HG03196 (cell line): ENCODE data around the gene TSPAN13.
"Not testable (repeated sequence)": the region's sequence is repeated elsewhere in the genome, so short reads cannot be mapped to it uniquely, and the experiment has no call there.

Experiments used
- ATAC-seq: cut with Tn5 transposase; IDR thresholded peaks from one replicate; pipeline ENCODE4 v1.9.1; 2021; ENCODE audit not compliant: unreplicated experiment

The TSPAN13 gene

GRCh38 chr7:16740623-16740953 lies 13.0 kb upstream of the TSPAN13 start:
- no peak for ATAC-seq

GRCh38 chr7:16740996-16741395 lies 12.6 kb upstream of the TSPAN13 start:
- ATAC-seq: no peak

GRCh38 chr7:16741676-16742075 lies 11.9 kb upstream of the TSPAN13 start:
- no peak for ATAC-seq

- no peak for ATAC-seq
Observed at GRCh38 chr7:16742547-16742946, 11.0 kb upstream of the TSPAN13 start.

- no peak for ATAC-seq
Observed at GRCh38 chr7:16743236-16743635, 10.3 kb upstream of the TSPAN13 start.

GRCh38 chr7:16744518-16745250 lies 8.9 kb upstream of the TSPAN13 start:
- no peak for ATAC-seq

GRCh38 chr7:16745645-16746044 lies 7.9 kb upstream of the TSPAN13 start:
- no peak for ATAC-seq

GRCh38 chr7:16747102-16747501 lies 6.5 kb upstream of the TSPAN13 start:
- ATAC-seq: no peak

GRCh38 chr7:16753932-16754855 lies 639 bp downstream of the TSPAN13 start:
- ATAC-seq: no peak

- no peak for ATAC-seq
Observed at GRCh38 chr7:16754856-16755317, 1.3 kb downstream of the TSPAN13 start.

GRCh38 chr7:16755397-16755796 lies 1.8 kb downstream of the TSPAN13 start:
- ATAC-seq: no peak

- ATAC-seq: no peak
Observed at GRCh38 chr7:16758036-16758435, 4.5 kb downstream of the TSPAN13 start.

- no peak for ATAC-seq
Observed at GRCh38 chr7:16758631-16759611, 5.4 kb downstream of the TSPAN13 start.

- no peak for ATAC-seq
Observed at GRCh38 chr7:16759840-16760239, 6.3 kb downstream of the TSPAN13 start.

- ATAC-seq: no peak
Observed at GRCh38 chr7:16762177-16762576, 8.6 kb downstream of the TSPAN13 start.

GRCh38 chr7:16764942-16765341 lies 11.4 kb downstream of the TSPAN13 start:
- no peak for ATAC-seq

GRCh38 chr7:16765436-16765859 lies 11.9 kb downstream of the TSPAN13 start:
- no peak for ATAC-seq

GRCh38 chr7:16769994-16770393 lies 16.4 kb downstream of the TSPAN13 start:
- ATAC-seq: not testable (repeated sequence)

GRCh38 chr7:16770657-16771329 lies 17.2 kb downstream of the TSPAN13 start:
- no peak for ATAC-seq

- ATAC-seq: no peak
Observed at GRCh38 chr7:16773326-16773725, 19.8 kb downstream of the TSPAN13 start.
